ENCODE results near the gene SRSF4. TPM values are rescaled to one million over a fixed set of nuclear protein-coding genes. Genes with fewer than 3 reads are reported as not detected.

The SRSF4 gene
- total RNA-seq, 1 experiment from 2014 or later = 31.7 TPM

Small RNAs within 50 kb of the gene (small RNA-seq; reads per million reads assigned to genes)
- not detected for gene RF02271

Other genes with a start within 250 kb of the SRSF4 start
- not detected in 2 replicates for gene TMEM200B, start 58.0 kb downstream of the SRSF4 start, total RNA-seq (2014; rRNA removed; shearing (Covaris generic); ENCODE audit: low replicate concordance)
- 25.3 and 26.2 TPM in 2 replicates for gene MECR, start 49.0 kb upstream of the SRSF4 start, total RNA-seq (2014; rRNA removed; shearing (Covaris generic); ENCODE audit: low replicate concordance)
- gene PTPRU, start 54.6 kb upstream of the SRSF4 start, total RNA-seq (2014; rRNA removed; shearing (Covaris generic); ENCODE audit: low replicate concordance) = 1.1 TPM in 1 of 2 replicates, not detected in the other